Gastrocnemius medialis (tissue), 4 donors: ENCODE measurements around the gene TSPAN11.

Experiments
- POLR2A ChIP-seq, 2 donors: fragments of 450-650 bp; IDR thresholded peaks; one replicate each; pipeline ENCODE4 v1.6.1; 2017; ENCODE audit warnings: antibody characterized with exemption in 2 of 2, mild to moderate bottlenecking in 2 of 2, moderate library complexity in 2 of 2
- TF ChIP-seq, protein P1 (sequence below), 5 experiments: fragments of 450-650 bp in 3 of 5; fragments of 200-600 bp in 2 of 5; sonication (generic) in 2 of 5; IDR thresholded peaks in 4 of 5; conservative IDR thresholded peaks in 1 of 5; 1 replicate in 4 of 5; 2 replicates in 1 of 5; pipeline ENCODE4 v1.5.1; 2016 to 2019; ENCODE audit warnings: antibody characterized with exemption in 5 of 5, mild to moderate bottlenecking in 3 of 5, moderate library complexity in 3 of 5

DNA sequence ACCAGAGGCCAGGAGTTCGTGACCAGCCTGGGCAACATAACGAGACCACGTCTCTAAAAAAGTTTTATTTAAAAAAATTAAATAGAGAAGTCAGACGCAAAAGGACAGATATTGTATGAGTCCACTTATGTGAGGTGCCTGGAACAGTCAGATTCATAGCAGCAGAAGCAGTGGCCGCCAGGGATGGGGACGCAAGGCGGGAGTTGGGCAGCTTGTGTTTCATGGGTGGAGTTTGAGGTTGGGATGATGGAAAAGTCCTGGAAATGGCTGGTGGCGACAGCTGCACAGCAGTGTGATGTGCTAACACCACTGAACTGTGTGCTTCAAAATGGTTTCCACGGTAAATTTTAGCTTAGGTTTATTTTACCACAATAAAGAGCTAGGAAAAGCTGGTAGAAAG lies 89.5 kb downstream of the TSPAN11 start:
- TF ChIP-seq, protein P1, sequence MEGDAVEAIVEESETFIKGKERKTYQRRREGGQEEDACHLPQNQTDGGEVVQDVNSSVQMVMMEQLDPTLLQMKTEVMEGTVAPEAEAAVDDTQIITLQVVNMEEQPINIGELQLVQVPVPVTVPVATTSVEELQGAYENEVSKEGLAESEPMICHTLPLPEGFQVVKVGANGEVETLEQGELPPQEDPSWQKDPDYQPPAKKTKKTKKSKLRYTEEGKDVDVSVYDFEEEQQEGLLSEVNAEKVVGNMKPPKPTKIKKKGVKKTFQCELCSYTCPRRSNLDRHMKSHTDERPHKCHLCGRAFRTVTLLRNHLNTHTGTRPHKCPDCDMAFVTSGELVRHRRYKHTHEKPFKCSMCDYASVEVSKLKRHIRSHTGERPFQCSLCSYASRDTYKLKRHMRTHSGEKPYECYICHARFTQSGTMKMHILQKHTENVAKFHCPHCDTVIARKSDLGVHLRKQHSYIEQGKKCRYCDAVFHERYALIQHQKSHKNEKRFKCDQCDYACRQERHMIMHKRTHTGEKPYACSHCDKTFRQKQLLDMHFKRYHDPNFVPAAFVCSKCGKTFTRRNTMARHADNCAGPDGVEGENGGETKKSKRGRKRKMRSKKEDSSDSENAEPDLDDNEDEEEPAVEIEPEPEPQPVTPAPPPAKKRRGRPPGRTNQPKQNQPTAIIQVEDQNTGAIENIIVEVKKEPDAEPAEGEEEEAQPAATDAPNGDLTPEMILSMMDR (IDR thresholded peaks at IDR 0.05 in 4 of 5, conservative IDR thresholded peaks at IDR 0.05 in 1 of 5), result no peak
- no peak for TF ChIP-seq POLR2A (IDR thresholded peaks at IDR 0.05)
